Liver (tissue), 9 donors: ENCODE results near the gene DIO3. TPM values are rescaled to one million over a fixed set of nuclear protein-coding genes. Genes with fewer than 3 reads are reported as not detected.

ENCODE experiments used
- DNase-seq: peaks from one replicate; pipeline ENCODE4 v3.0.0-alpha.2; 2017; ENCODE audit warnings: low spot score
- H3K27ac ChIP-seq, 2 donors: one replicate each; pipeline ENCODE4 v1.7.0; 2013; ENCODE audit warnings: inconsistent platforms in 2 of 2, low read length in 2 of 2, control low read depth in 1 of 2, low read depth in 1 of 2, mild to moderate bottlenecking in 1 of 2
- H3K27me3 ChIP-seq, 4 donors: one replicate each; pipeline versions ENCODE4 v1.6.1 to v1.7.0; 2013; ENCODE audit warnings: low read length in 3 of 4, inconsistent platforms in 1 of 4, mild to moderate bottlenecking in 1 of 4, moderate library complexity in 1 of 4; ENCODE audit not compliant: control insufficient read depth in 4 of 4, insufficient read depth in 4 of 4
- H3K36me3 ChIP-seq, 4 donors: one replicate each; pipeline versions ENCODE4 v1.6.1 to v1.7.0; 2013; ENCODE audit warnings: low read length in 3 of 4, mild to moderate bottlenecking in 3 of 4, low read depth in 1 of 4, moderate library complexity in 1 of 4; ENCODE audit not compliant: control insufficient read depth in 4 of 4, insufficient read depth in 3 of 4
- H3K4me1 ChIP-seq, 4 donors: one replicate each; pipeline versions ENCODE4 v1.6.1 to v1.7.0; 2013; ENCODE audit warnings: low read length in 3 of 4, mild to moderate bottlenecking in 3 of 4, moderate library complexity in 1 of 4; ENCODE audit not compliant: control insufficient read depth in 4 of 4, insufficient read depth in 4 of 4
- H3K4me3 ChIP-seq, 3 donors: one replicate each; pipeline versions ENCODE4 v1.6.1 to v1.7.0; 2013; ENCODE audit warnings: low read length in 3 of 3, control low read depth in 1 of 3, low read depth in 1 of 3, mild to moderate bottlenecking in 1 of 3
- H3K9ac ChIP-seq, 2 donors: one replicate each; pipeline ENCODE4 v1.7.0; 2013; ENCODE audit warnings: low read length in 2 of 2, mild to moderate bottlenecking in 2 of 2, moderate library complexity in 2 of 2, control low read depth in 1 of 2, low read depth in 1 of 2
- H3K9me3 ChIP-seq, 4 donors: one replicate each; pipeline versions ENCODE4 v1.6.1 to v1.7.0; 2013; ENCODE audit warnings: low read length in 3 of 4; ENCODE audit not compliant: control insufficient read depth in 4 of 4
- FOXA1 ChIP-seq: IDR thresholded peaks from 2 replicates; pipeline ENCODE4 v1.6.1; 2016; ENCODE audit warnings: antibody characterized with exemption
- FOXA2 ChIP-seq: IDR thresholded peaks from 2 replicates; pipeline ENCODE4 v1.6.1; 2016; ENCODE audit warnings: antibody characterized with exemption
- GABPA ChIP-seq, 2 donors: IDR thresholded peaks in 1 of 2; conservative IDR thresholded peaks in 1 of 2; 2 replicates each; pipeline ENCODE4 v1.6.1; 2016; ENCODE audit warnings: antibody characterized with exemption in 2 of 2, mild to moderate bottlenecking in 1 of 2, moderate library complexity in 1 of 2
- HNF4A ChIP-seq, 2 donors: conservative IDR thresholded peaks; 2 replicates each; pipeline ENCODE4 v1.6.1; 2016; ENCODE audit warnings: antibody characterized with exemption in 2 of 2, mild to moderate bottlenecking in 2 of 2
- HNF4G ChIP-seq: IDR thresholded peaks from 2 replicates; pipeline ENCODE4 v1.6.1; 2016; ENCODE audit warnings: antibody characterized with exemption
- JUND ChIP-seq, 2 donors: IDR thresholded peaks; 2 replicates each; pipeline ENCODE4 v1.6.1; 2016; ENCODE audit warnings: antibody characterized with exemption in 2 of 2
- RAD21 ChIP-seq, 2 donors: IDR thresholded peaks; 2 replicates each; pipeline ENCODE4 v1.6.1; 2016; ENCODE audit warnings: antibody characterized with exemption in 2 of 2, mild to moderate bottlenecking in 2 of 2
- SP1 ChIP-seq: IDR thresholded peaks from 2 replicates; pipeline ENCODE4 v1.6.1; 2018; ENCODE audit warnings: antibody characterized with exemption, mild to moderate bottlenecking
- TAF1 ChIP-seq: conservative IDR thresholded peaks from 2 replicates; pipeline ENCODE4 v1.6.1; 2016; ENCODE audit warnings: antibody characterized with exemption, mild to moderate bottlenecking
- YY1 ChIP-seq: IDR thresholded peaks from 2 replicates; pipeline ENCODE4 v1.6.1; 2016; ENCODE audit warnings: antibody characterized with exemption, mild to moderate bottlenecking
- WGBS: extraction: QIAGEN DNeasy Blood & Tissue Kit; methylation state at CpG from one replicate; pipeline ENCODE4 v1.1.7; 2013; 5-methylcytosine and 5-hydroxymethylcytosine counted together
- polyA plus RNA-seq, 2 donors: library from polyadenylated mRNA; stranded (reverse) in 1 of 2; unstranded in 1 of 2; fragments of 200-250 nt in 1 of 2; fragments of >200 nt in 1 of 2; fragmentation: Nextera tagmentation in 1 of 2; extraction: Ambion mirVana in 1 of 2; gene quantifications; one replicate each; pipeline versions ENCODE4 v1.2.1 to v1.2.3, GENCODE V29; 2013 to 2015
- total RNA-seq, 2 donors: library from RNA; depleted of rRNA; stranded (reverse); fragments of >200 nt; gene quantifications; one replicate each; pipeline ENCODE4 v1.2.3, GENCODE V29; 2014
- TF ChIP-seq, protein P1 (sequence below): fragments of 150-350 bp; IDR thresholded peaks from 2 replicates; pipeline ENCODE4 v1.5.1; 2017; ENCODE audit warnings: improper control_type of control experiment, low read depth, low read length; ENCODE audit not compliant: missing input control
- TF ChIP-seq, protein P2 (sequence below): IDR thresholded peaks from 2 replicates; pipeline ENCODE4 v1.6.1; 2016; ENCODE audit warnings: antibody characterized with exemption, mild to moderate bottlenecking
- TF ChIP-seq, protein P3 (sequence below): IDR thresholded peaks from 2 replicates; pipeline ENCODE4 v1.6.1; 2016; ENCODE audit warnings: antibody characterized with exemption
- TF ChIP-seq, protein P4 (sequence below): IDR thresholded peaks from 2 replicates; pipeline ENCODE4 v1.6.1; 2016; ENCODE audit warnings: antibody characterized with exemption
- TF ChIP-seq, protein P5 (sequence below): IDR thresholded peaks from 2 replicates; pipeline ENCODE4 v1.6.1; 2016; ENCODE audit warnings: antibody characterized with exemption
- donor health status: healthy.
- donor health status: healthy.
- donor health status: healthy.
- donor health status: healthy.
- donor health status: healthy.

The DIO3 gene
- total and polyA plus RNA-seq, 4 donors: 0.17 to 9.3 (median 0.51) TPM; not detected in 1

DNA sequence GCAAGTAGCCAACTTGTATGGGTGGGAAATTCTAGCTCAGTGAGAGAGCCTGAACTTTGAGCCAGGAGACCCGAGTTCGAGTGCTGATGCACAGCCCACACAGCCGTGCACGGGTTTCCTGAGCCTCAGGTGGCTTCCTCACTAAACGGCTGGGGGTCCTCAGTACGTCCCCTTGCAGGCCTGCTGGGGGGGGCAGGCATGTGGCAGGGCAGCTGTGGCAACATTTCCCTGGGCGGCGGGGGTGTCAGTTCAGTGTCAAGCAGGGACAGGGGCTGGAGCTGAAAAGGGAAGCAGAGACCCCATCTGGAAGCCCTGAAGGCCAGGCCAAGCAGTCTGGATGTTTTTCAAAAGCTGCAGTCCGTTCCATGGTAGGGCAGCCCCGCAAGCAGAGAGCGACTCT is 14.6 kb upstream of the DIO3 start:
- no peaks in the 10 kb centered on the region for H3K36me3 ChIP-seq
- no peak for DNase-seq
- TF ChIP-seq FOXA2 (no peak), FOXA1 (no peak), HNF4G (no peak), HNF4A (conservative IDR thresholded peaks at IDR 0.05) (no peak), RAD21 (IDR thresholded peaks at IDR 0.05) (no peak)
- TF ChIP-seq, protein P1, sequence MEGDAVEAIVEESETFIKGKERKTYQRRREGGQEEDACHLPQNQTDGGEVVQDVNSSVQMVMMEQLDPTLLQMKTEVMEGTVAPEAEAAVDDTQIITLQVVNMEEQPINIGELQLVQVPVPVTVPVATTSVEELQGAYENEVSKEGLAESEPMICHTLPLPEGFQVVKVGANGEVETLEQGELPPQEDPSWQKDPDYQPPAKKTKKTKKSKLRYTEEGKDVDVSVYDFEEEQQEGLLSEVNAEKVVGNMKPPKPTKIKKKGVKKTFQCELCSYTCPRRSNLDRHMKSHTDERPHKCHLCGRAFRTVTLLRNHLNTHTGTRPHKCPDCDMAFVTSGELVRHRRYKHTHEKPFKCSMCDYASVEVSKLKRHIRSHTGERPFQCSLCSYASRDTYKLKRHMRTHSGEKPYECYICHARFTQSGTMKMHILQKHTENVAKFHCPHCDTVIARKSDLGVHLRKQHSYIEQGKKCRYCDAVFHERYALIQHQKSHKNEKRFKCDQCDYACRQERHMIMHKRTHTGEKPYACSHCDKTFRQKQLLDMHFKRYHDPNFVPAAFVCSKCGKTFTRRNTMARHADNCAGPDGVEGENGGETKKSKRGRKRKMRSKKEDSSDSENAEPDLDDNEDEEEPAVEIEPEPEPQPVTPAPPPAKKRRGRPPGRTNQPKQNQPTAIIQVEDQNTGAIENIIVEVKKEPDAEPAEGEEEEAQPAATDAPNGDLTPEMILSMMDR: no peak
- WGBS: 88% methylated on average over 11 of the region's 11 CpGs
- no peaks in the 10 kb centered on the region for H3K9me3 ChIP-seq
- no peak overlapping the region for H3K27ac ChIP-seq
- no peaks in the 10 kb centered on the region for H3K27me3 ChIP-seq
- no peaks in the 10 kb centered on the region for H3K4me1 ChIP-seq
- no peak overlapping the region for H3K9ac ChIP-seq
- no peak overlapping the region for H3K4me3 ChIP-seq

DNA sequence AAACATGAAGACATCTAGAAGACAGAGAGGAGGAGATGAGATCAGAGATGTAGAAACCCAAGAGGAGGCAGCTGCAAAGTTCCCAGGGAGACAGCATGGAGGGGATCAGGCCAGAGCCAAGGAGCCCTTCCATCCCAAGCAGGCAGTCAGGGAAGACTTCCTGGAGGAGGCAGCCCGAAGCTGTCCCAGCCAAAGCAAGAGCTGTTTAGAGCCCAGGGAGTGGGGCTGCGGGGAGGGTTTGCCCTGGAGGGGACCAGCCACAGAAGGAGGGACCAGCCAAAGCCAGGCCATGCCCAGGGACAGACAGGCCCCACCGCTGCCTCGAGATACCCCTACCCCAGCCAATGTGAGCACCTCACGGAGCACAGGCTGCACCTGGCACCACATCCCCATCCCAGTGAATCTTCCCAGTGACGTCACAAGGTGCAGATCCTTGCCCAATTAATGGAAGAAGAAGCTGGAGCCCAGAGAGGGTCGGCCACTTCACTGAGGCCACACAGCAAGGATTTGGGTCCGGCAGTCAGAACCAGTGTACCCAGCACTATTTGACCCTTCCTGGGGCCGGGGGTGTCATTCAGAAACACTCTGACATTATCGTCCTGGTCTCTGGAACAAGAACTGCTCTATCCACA is 14.1 kb upstream of the DIO3 start:
- DNase-seq: no peak
- Histone ChIP-seq H3K27ac (no peak overlapping the region), H3K9ac (no peak overlapping the region), H3K4me1 (no peaks in the 10 kb centered on the region), H3K9me3 (no peaks in the 10 kb centered on the region), H3K27me3 (no peaks in the 10 kb centered on the region), H3K36me3 (no peaks in the 10 kb centered on the region), H3K4me3 (no peak overlapping the region)
- 84% methylated on average over 10 of the region's 10 CpGs for WGBS
- TF ChIP-seq GABPA (IDR thresholded peaks at IDR 0.05 in 1 of 2, conservative IDR thresholded peaks at IDR 0.05 in 1 of 2) (no peak), FOXA1 (no peak), JUND (IDR thresholded peaks at IDR 0.05) (no peak), TAF1 (no peak)

DNA sequence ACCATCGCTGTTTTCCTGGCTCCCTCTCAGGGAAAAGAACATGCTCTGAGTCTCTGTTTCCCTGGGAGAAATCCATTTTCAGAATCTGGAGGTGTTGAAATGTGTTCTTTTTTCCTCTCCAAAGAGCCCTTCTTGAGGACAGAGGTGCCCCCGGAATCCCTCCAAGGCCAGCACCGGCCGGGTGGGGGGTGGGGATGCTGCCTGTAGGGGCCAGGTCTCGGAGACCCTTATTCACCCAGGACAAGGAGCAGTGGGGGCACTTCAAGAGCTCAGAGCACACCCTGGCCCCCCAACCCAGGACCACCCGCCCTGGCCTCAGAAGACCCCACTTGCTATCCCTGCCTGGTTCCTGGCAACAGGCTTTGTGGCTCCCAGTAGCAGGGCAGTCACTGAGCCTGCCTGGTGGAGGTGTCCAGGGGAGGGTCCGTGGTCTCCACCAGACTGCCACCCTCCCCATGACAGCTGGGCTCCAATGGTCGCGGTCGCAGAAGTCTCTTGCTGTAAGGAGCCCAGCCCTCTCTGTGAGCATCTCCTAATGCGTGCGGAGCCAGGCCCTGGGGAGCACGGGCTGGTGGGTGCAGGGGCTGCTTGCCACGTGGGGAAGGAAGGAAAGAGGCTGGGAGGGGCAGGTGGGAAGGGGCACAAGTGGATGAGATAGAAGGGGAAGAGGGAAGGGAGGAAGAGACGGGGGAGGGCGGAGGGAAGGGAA is 13.2 kb upstream of the DIO3 start:
- no peak overlapping the region for H3K27ac ChIP-seq
- H3K9me3 ChIP-seq: no peaks in the 10 kb centered on the region
- no peak for TF ChIP-seq RAD21 (IDR thresholded peaks at IDR 0.05)
- H3K4me3 ChIP-seq: no peak overlapping the region
- H3K36me3 ChIP-seq: no peaks in the 10 kb centered on the region
- WGBS: 73% methylated on average over 16 of the region's 16 CpGs
- H3K9ac ChIP-seq: no peak overlapping the region
- no peaks in the 10 kb centered on the region for H3K4me1 ChIP-seq
- H3K27me3 ChIP-seq: no peaks in the 10 kb centered on the region
- no peak for DNase-seq

DNA sequence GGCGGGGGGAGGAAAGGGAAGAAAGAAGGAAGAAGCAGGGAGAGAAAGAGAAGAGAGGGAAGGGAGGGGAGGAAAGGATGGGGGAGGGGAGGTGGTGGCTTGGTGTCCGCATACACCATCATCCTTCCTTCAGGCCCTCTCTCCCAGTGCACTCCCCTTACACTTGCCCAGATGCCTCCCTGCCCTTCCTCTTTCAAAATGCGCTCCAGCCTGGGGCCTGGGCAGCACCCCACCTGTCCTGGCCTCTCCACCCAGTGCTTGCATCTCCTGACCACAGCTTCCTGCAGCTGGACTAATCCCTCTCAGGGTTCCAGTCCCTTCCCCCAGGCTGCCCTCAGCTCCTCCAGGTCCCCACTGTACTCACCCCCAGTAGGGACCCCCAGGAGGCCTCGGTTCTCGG is 12.6 kb upstream of the DIO3 start:
- H3K27ac ChIP-seq: no peak overlapping the region
- DNase-seq: no peak
- H3K36me3 ChIP-seq: no peaks in the 10 kb centered on the region
- no peaks in the 10 kb centered on the region for H3K4me1 ChIP-seq
- 88% methylated on average over 5 of the region's 5 CpGs for WGBS
- H3K9ac ChIP-seq: no peak overlapping the region
- H3K27me3 ChIP-seq: no peaks in the 10 kb centered on the region
- no peak overlapping the region for H3K4me3 ChIP-seq
- no peaks in the 10 kb centered on the region for H3K9me3 ChIP-seq
- TF ChIP-seq GABPA (IDR thresholded peaks at IDR 0.05 in 1 of 2, conservative IDR thresholded peaks at IDR 0.05 in 1 of 2) (no peak), SP1 (no peak), HNF4A (conservative IDR thresholded peaks at IDR 0.05) (no peak), YY1 (no peak), RAD21 (IDR thresholded peaks at IDR 0.05) (no peak), FOXA2 (no peak), TAF1 (no peak)
- TF ChIP-seq, protein P2, sequence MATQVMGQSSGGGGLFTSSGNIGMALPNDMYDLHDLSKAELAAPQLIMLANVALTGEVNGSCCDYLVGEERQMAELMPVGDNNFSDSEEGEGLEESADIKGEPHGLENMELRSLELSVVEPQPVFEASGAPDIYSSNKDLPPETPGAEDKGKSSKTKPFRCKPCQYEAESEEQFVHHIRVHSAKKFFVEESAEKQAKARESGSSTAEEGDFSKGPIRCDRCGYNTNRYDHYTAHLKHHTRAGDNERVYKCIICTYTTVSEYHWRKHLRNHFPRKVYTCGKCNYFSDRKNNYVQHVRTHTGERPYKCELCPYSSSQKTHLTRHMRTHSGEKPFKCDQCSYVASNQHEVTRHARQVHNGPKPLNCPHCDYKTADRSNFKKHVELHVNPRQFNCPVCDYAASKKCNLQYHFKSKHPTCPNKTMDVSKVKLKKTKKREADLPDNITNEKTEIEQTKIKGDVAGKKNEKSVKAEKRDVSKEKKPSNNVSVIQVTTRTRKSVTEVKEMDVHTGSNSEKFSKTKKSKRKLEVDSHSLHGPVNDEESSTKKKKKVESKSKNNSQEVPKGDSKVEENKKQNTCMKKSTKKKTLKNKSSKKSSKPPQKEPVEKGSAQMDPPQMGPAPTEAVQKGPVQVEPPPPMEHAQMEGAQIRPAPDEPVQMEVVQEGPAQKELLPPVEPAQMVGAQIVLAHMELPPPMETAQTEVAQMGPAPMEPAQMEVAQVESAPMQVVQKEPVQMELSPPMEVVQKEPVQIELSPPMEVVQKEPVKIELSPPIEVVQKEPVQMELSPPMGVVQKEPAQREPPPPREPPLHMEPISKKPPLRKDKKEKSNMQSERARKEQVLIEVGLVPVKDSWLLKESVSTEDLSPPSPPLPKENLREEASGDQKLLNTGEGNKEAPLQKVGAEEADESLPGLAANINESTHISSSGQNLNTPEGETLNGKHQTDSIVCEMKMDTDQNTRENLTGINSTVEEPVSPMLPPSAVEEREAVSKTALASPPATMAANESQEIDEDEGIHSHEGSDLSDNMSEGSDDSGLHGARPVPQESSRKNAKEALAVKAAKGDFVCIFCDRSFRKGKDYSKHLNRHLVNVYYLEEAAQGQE: no peak
- TF ChIP-seq, protein P3, sequence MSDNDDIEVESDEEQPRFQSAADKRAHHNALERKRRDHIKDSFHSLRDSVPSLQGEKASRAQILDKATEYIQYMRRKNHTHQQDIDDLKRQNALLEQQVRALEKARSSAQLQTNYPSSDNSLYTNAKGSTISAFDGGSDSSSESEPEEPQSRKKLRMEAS: no peak
- TF ChIP-seq, protein P4, sequence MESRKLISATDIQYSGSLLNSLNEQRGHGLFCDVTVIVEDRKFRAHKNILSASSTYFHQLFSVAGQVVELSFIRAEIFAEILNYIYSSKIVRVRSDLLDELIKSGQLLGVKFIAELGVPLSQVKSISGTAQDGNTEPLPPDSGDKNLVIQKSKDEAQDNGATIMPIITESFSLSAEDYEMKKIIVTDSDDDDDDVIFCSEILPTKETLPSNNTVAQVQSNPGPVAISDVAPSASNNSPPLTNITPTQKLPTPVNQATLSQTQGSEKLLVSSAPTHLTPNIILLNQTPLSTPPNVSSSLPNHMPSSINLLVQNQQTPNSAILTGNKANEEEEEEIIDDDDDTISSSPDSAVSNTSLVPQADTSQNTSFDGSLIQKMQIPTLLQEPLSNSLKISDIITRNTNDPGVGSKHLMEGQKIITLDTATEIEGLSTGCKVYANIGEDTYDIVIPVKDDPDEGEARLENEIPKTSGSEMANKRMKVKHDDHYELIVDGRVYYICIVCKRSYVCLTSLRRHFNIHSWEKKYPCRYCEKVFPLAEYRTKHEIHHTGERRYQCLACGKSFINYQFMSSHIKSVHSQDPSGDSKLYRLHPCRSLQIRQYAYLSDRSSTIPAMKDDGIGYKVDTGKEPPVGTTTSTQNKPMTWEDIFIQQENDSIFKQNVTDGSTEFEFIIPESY: no peak
- TF ChIP-seq, protein P5, sequence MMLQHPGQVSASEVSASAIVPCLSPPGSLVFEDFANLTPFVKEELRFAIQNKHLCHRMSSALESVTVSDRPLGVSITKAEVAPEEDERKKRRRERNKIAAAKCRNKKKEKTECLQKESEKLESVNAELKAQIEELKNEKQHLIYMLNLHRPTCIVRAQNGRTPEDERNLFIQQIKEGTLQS: no peak
